GM21825 (cell line): ENCODE results near the gene MKX.

Source experiments
- ATAC-seq: cut with Tn5 transposase; IDR thresholded peaks from one replicate; pipeline ENCODE4 v1.9.1; 2021; ENCODE audit warnings: mild to moderate bottlenecking, moderate library complexity; ENCODE audit not compliant: unreplicated experiment

The MKX gene

GRCh38 chr10:27659786-27660185 lies 85.8 kb downstream of the MKX start:
- no peak for ATAC-seq

- no peak for ATAC-seq
Observed at GRCh38 chr10:27658788-27659187, 86.8 kb downstream of the MKX start.

- ATAC-seq = no peak
Observed at GRCh38 chr10:27655296-27655695, 90.3 kb downstream of the MKX start.

GRCh38 chr10:27654284-27654683 lies 91.3 kb downstream of the MKX start:
- no peak for ATAC-seq

GRCh38 chr10:27646604-27647175 lies 98.9 kb downstream of the MKX start:
- no peak for ATAC-seq

- ATAC-seq = no peak
Observed at GRCh38 chr10:27646194-27646593, 99.4 kb downstream of the MKX start.

GRCh38 chr10:27644307-27644939 lies 101.2 kb downstream of the MKX start:
- ATAC-seq = no peak

GRCh38 chr10:27643301-27643700 lies 102.3 kb downstream of the MKX start:
- no peak for ATAC-seq

GRCh38 chr10:27642023-27642589 lies 103.5 kb downstream of the MKX start:
- ATAC-seq = no peak

GRCh38 chr10:27638071-27638750 lies 107.4 kb downstream of the MKX start:
- ATAC-seq = no peak

- ATAC-seq = no peak
Observed at GRCh38 chr10:27637601-27638000, 108.0 kb downstream of the MKX start.

- ATAC-seq = no peak
Observed at GRCh38 chr10:27636816-27637215, 108.8 kb downstream of the MKX start.

- ATAC-seq = no peak
Observed at GRCh38 chr10:27635699-27636270, 109.8 kb downstream of the MKX start.

- ATAC-seq = no peak
Observed at GRCh38 chr10:27635290-27635689, 110.3 kb downstream of the MKX start.

GRCh38 chr10:27628621-27629020 lies 117.0 kb downstream of the MKX start:
- ATAC-seq = no peak

- no peak for ATAC-seq
Observed at GRCh38 chr10:27626890-27627289, 118.7 kb downstream of the MKX start.

GRCh38 chr10:27625452-27626211 lies 120.0 kb downstream of the MKX start:
- no peak for ATAC-seq

GRCh38 chr10:27624941-27625340 lies 120.7 kb downstream of the MKX start:
- ATAC-seq = no peak
